HCT116 (cell line): ENCODE data around the gene KIR2DL3. TPM values are rescaled to one million over a fixed set of nuclear protein-coding genes. Genes with fewer than 3 reads are reported as not detected.
"Not testable (repeated sequence)": the region's sequence is repeated elsewhere in the genome, so short reads cannot be mapped to it uniquely, and the experiment has no call there.

Source experiments
- ATAC-seq: fragments of 200-7000 bp; cut with Tn5 transposase; 2 replicates; pipeline ENCODE4 v1.9.1; 2020; ENCODE audit warnings: mild to moderate bottlenecking, moderate library complexity
- BruUV-seq: library from RNA; stranded (reverse); fragments of 400-500 nt; replicated peaks from 2 replicates; lab custom pipeline; 2021; lab: Mats Ljungman, UMichigan
- CTCF ChIA-PET: fragments of 300-600 bp; sonication (Branson Sonifier 250); formaldehyde crosslinking; loops from one replicate; lab custom pipeline; 2021; ENCODE audit warnings: antibody characterized with exemption; lab: Charles Lee
- POLR2A ChIA-PET: fragments of 300-600, 350-600 bp; sonication (Branson Sonifier 250); formaldehyde crosslinking; loops from one replicate; lab custom pipeline; 2021; ENCODE audit warnings: antibody characterized with exemption; lab: Charles Lee
- RAD21 ChIA-PET, 2 experiments: fragments of 300-600 bp; sonication (Branson Sonifier 250); formaldehyde crosslinking; loops; one replicate each; lab custom pipeline; 2023; ENCODE audit warnings: low total read pairs in 2 of 2; ENCODE audit not compliant: uncharacterized antibody in 2 of 2, unreplicated experiment in 2 of 2, low non-redundant PET in 1 of 2; lab: Charles Lee
- DNase-seq: peaks from one replicate; pipeline ENCODE4 v3.0.0-alpha.2; 2010; ENCODE audit warnings: low read depth, low spot score
- H2AFZ ChIP-seq: fragments of 200-600 bp; shearing (Covaris generic), sonication (generic); 2 replicates; pipeline ENCODE4 v1.6.1; 2017; ENCODE audit warnings: low read depth, mixed run types, mixed read lengths, antibody characterized with exemption, low read length; ENCODE audit not compliant: poor library complexity, severe bottlenecking
- H3K27ac ChIP-seq: 2 replicates; pipeline ENCODE4 v1.5.1; 2012; ENCODE audit warnings: low read depth, low read length
- H3K27me3 ChIP-seq: fragments of 200-600 bp; sonication (generic); 2 replicates; pipeline ENCODE4 v1.6.1; 2016; ENCODE audit warnings: mixed run types, low read length, mixed read lengths; ENCODE audit not compliant: insufficient read depth
- H3K36me3 ChIP-seq, 2 experiments: fragments of 200-500 bp in 1 of 2; fragments of 200-600 bp in 1 of 2; sonication (Bioruptor generic) in 1 of 2; sonication (generic) in 1 of 2; 2 replicates each; pipeline versions ENCODE4 v1.5.1 to v1.6.1; 2014 to 2016; ENCODE audit warnings: low read length in 2 of 2, inconsistent platforms in 1 of 2, mixed read lengths in 1 of 2, mixed run types in 1 of 2; ENCODE audit not compliant: insufficient read depth in 2 of 2, control insufficient read depth in 1 of 2
- H3K4me1 ChIP-seq, 2 experiments: fragments of 200-600 bp in 1 of 2; sonication (generic) in 1 of 2; 2 replicates each; pipeline versions ENCODE4 v1.5.1 to v1.6.1; 2012 to 2017; ENCODE audit warnings: low read length in 2 of 2, inconsistent platforms in 1 of 2, mild to moderate bottlenecking in 1 of 2, mixed read lengths in 1 of 2, mixed run types in 1 of 2, moderate library complexity in 1 of 2; ENCODE audit not compliant: insufficient read depth in 2 of 2, control insufficient read depth in 1 of 2
- H3K4me2 ChIP-seq: fragments of 200-600 bp; sonication (generic); 2 replicates; pipeline ENCODE4 v1.6.1; 2017; ENCODE audit warnings: mixed run types, low read length, mixed read lengths
- H3K4me3 ChIP-seq, 2 experiments: fragments of 200-600 bp in 1 of 2; sonication (generic) in 1 of 2; replicated peaks in 1 of 2; 2 replicates each; pipeline ENCODE4 v1.5.1; 2011 to 2016; ENCODE audit warnings: low read length in 2 of 2, control low read depth in 1 of 2, low read depth in 1 of 2, mild to moderate bottlenecking in 1 of 2, mixed read lengths in 1 of 2, mixed run types in 1 of 2
- H3K79me2 ChIP-seq: fragments of 200-600 bp; sonication (generic); 2 replicates; pipeline ENCODE4 v1.6.1; 2017; ENCODE audit warnings: mild to moderate bottlenecking, mixed run types, low read length, moderate library complexity, mixed read lengths; ENCODE audit not compliant: insufficient read depth
- H3K9ac ChIP-seq: fragments of 200-600 bp; sonication (generic); 2 replicates; pipeline ENCODE4 v1.6.1; 2016; ENCODE audit warnings: low read length, mixed read lengths
- H3K9me2 ChIP-seq: fragments of 200-600 bp; sonication (generic), shearing (Covaris generic); 2 replicates; pipeline ENCODE4 v1.6.1; 2017; ENCODE audit warnings: mixed run types, mild to moderate bottlenecking, moderate library complexity; ENCODE audit not compliant: insufficient read depth
- H3K9me3 ChIP-seq, 2 experiments: fragments of 200-500 bp in 1 of 2; fragments of 200-600 bp in 1 of 2; sonication (Bioruptor generic) in 1 of 2; sonication (generic) in 1 of 2; 2 replicates each; pipeline ENCODE4 v1.6.1; 2014 to 2017; ENCODE audit warnings: low read length in 2 of 2, mixed read lengths in 2 of 2, inconsistent platforms in 1 of 2, low read depth in 1 of 2, mild to moderate bottlenecking in 1 of 2, mixed run types in 1 of 2, moderate library complexity in 1 of 2; ENCODE audit not compliant: control insufficient read depth in 1 of 2, insufficient read depth in 1 of 2
- H4K20me1 ChIP-seq: fragments of 200-600 bp; sonication (generic), shearing (Covaris generic); 2 replicates; pipeline ENCODE4 v1.6.1; 2017; ENCODE audit warnings: mixed run types, mild to moderate bottlenecking, moderate library complexity; ENCODE audit not compliant: insufficient read depth
- intact Hi-C: fragments of 100-400 bp; cut with micrococcal nuclease; formaldehyde crosslinking; loops from 2 replicates; pipeline ENCODE4 v1.10.0; 2022
- total RNA-seq: library from RNA; stranded (reverse); gene quantifications from one replicate; pipeline ENCODE4 v1.2.1, GENCODE V29; 2021; ENCODE audit not compliant: unreplicated experiment

KIR2DL3 gene
- total RNA-seq, 1 experiment from 2014 or later, result not detected

DNA sequence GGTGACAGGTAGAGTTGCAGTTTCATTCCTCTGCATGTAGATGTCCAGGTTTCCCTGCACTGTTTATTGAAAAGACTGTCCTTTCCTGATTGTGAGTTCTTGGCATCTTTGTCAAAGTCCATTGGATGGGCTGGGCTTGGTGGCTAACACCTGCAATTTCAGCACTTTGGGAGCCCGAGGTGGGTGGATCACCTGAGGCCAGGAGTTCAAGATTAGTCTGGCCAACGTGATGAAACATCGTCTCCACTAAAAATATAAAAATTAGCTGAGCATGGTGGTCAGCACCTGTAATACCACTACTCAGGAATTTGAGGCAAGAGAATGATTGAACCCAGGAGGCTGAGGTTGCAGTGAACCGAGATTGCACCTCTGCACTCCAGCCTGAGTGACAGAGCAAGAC lies 39.5 kb downstream of the KIR2DL3 start:
- DNase-seq, H3K4me3 ChIP-seq, CTCF ChIA-PET, BruUV-seq, H3K9me3 ChIP-seq, H3K36me3 ChIP-seq, H3K9me2 ChIP-seq, H3K27me3 ChIP-seq, POLR2A ChIA-PET, RAD21 ChIA-PET, H3K79me2 ChIP-seq, H3K4me2 ChIP-seq, ATAC-seq, H2AFZ ChIP-seq, H3K27ac ChIP-seq, H3K9ac ChIP-seq, H3K4me1 ChIP-seq, H4K20me1 ChIP-seq: not testable (repeated sequence)
- intact Hi-C loops, result loop anchor here (10.0 kb wide), 1 partner anchor 77 kb away; the partner anchor contains the start of gene KIR3DL2

GRCh38 chr19:54778896-54779295 lies 40.6 kb downstream of the KIR2DL3 start:
- H3K9me2 ChIP-seq, RAD21 ChIA-PET, H3K4me1 ChIP-seq, BruUV-seq, H3K27me3 ChIP-seq, DNase-seq, H3K4me2 ChIP-seq, ATAC-seq, H2AFZ ChIP-seq, CTCF ChIA-PET, H3K9me3 ChIP-seq, H3K79me2 ChIP-seq, H3K27ac ChIP-seq, H3K4me3 ChIP-seq, H3K36me3 ChIP-seq, H3K9ac ChIP-seq, H4K20me1 ChIP-seq, POLR2A ChIA-PET: not testable (repeated sequence)
- intact Hi-C loops, result loop anchor here (10.0 kb wide), 1 partner anchor 76 kb away; the partner anchor contains the start of gene KIR3DL2

DNA sequence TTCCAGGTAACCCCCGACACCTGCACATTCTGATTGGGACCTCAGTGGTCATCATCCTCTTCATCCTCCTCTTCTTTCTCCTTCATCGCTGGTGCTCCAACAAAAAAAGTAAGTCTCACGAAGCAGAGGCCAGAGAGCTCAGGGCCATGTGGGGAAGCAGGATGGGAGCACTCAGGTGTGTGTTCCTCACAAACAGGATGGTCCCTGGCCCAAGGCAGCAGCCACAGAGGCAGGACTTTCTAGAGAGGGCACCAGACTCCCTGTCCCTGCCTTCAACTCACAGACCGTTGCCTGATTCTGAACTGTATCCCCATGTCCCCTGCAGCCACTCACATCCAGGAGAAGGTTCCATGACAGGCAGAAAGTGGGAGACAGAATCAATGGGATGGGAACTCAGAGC lies 44.6 kb downstream of the KIR2DL3 start:
- H3K79me2 ChIP-seq, H3K4me3 ChIP-seq, H3K27ac ChIP-seq, H3K9ac ChIP-seq, BruUV-seq, ATAC-seq, DNase-seq, H3K9me2 ChIP-seq, H4K20me1 ChIP-seq, H3K36me3 ChIP-seq, H2AFZ ChIP-seq, POLR2A ChIA-PET, H3K9me3 ChIP-seq, intact Hi-C loops, H3K4me2 ChIP-seq, H3K27me3 ChIP-seq, H3K4me1 ChIP-seq, CTCF ChIA-PET, RAD21 ChIA-PET: not testable (repeated sequence)

DNA sequence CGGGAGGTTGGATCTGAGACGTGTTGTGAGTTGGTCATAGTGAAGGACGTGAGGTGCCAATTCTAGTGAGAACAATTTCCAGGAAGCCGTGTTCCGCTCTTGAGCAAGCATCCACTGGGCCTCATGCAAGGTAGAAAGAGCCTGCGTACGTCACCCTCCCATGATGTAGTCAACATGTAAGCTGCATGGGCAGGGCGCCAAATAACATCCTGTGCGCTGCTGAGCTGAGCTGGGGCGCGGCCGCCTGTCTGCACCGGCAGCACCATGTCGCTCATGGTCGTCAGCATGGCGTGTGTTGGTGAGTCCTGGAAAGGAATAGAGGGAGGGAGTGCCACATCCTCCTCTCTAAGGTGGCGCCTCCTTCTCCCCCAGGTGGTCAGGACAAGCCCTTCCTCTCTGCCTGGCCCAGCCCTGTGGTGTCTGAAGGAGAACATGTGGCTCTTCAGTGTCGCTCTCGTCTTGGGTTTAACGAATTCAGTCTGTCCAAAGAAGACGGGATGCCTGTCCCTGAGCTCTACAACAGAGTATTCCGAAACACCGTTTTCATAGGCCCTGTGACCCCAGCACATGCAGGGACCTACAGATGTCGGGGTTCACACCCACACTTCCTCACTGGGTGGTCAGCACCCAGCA lies 47.9 kb downstream of the KIR2DL3 start:
- H2AFZ ChIP-seq, ATAC-seq, H3K27me3 ChIP-seq, DNase-seq, H3K4me2 ChIP-seq, BruUV-seq, H3K9ac ChIP-seq, H3K79me2 ChIP-seq, H3K4me1 ChIP-seq, CTCF ChIA-PET, intact Hi-C loops, POLR2A ChIA-PET, H3K9me2 ChIP-seq, H3K27ac ChIP-seq, H3K4me3 ChIP-seq, RAD21 ChIA-PET, H3K36me3 ChIP-seq, H3K9me3 ChIP-seq, H4K20me1 ChIP-seq: not testable (repeated sequence)
